Astrocyte (in vitro differentiated cells and primary cell): ENCODE data around the gene MED13. TPM values are rescaled to one million over a fixed set of nuclear protein-coding genes. Genes with fewer than 3 reads are reported as not detected.
A peak's percentile ranks its signal among the peaks of the same experiment; 100 is the strongest.

Source experiments
- DNase-seq: peaks from one replicate; pipeline ENCODE4 v3.0.0-alpha.2; 2010; ENCODE audit warnings: low read depth
- FAIRE-seq: peaks from 2 replicates; lab custom pipeline; 2011; peaks lifted over from hg19 to GRCh38; lab: Jason Lieb, UNC
- H2AFZ ChIP-seq: 2 replicates; pipeline ENCODE4 v1.6.0; 2012; ENCODE audit warnings: low read depth, low read length, inconsistent platforms
- H3K27ac ChIP-seq: 2 replicates; pipeline ENCODE4 v1.5.1; 2011; ENCODE audit warnings: low read depth, low read length, inconsistent platforms
- H3K27me3 ChIP-seq: 2 replicates; pipeline ENCODE4 v1.6.0; 2011; ENCODE audit warnings: low read length, inconsistent platforms; ENCODE audit not compliant: insufficient read depth
- H3K36me3 ChIP-seq: 2 replicates; pipeline ENCODE4 v1.5.1; 2011; ENCODE audit warnings: low read length, inconsistent platforms; ENCODE audit not compliant: insufficient read depth
- H3K4me1 ChIP-seq: 2 replicates; pipeline ENCODE4 v1.5.1; 2011; ENCODE audit warnings: low read length, inconsistent platforms; ENCODE audit not compliant: insufficient read depth
- H3K4me2 ChIP-seq: 2 replicates; pipeline ENCODE4 v1.6.0; 2012; ENCODE audit warnings: low read length, inconsistent platforms
- H3K4me3 ChIP-seq: 2 replicates; pipeline ENCODE4 v1.5.1; 2011; ENCODE audit warnings: low read depth, mild to moderate bottlenecking, low read length, inconsistent platforms; ENCODE audit not compliant: insufficient read depth
- H3K79me2 ChIP-seq: 2 replicates; pipeline ENCODE4 v1.6.0; 2012; ENCODE audit warnings: mild to moderate bottlenecking, low read length, inconsistent platforms; ENCODE audit not compliant: insufficient read depth
- H3K9ac ChIP-seq: 2 replicates; pipeline ENCODE4 v1.6.0; 2012; ENCODE audit warnings: mild to moderate bottlenecking, low read length, inconsistent platforms
- H3K9me3 ChIP-seq: 2 replicates; pipeline ENCODE4 v1.5.1; 2012; ENCODE audit warnings: low read depth, mild to moderate bottlenecking, low read length, inconsistent platforms; ENCODE audit not compliant: insufficient read depth
- H4K20me1 ChIP-seq: 2 replicates; pipeline ENCODE4 v1.6.0; 2012; ENCODE audit warnings: low read length, inconsistent platforms; ENCODE audit not compliant: insufficient read depth
- H3K27ac Mint-ChIP-seq: one replicate; pipeline ENCODE4 v1.8.0; 2021; ENCODE audit warnings: mild to moderate bottlenecking, mixed read lengths; ENCODE audit not compliant: unreplicated experiment
- H3K27me3 Mint-ChIP-seq: one replicate; pipeline ENCODE4 v1.8.0; 2021; ENCODE audit warnings: low read depth, mixed read lengths; ENCODE audit not compliant: unreplicated experiment
- H3K36me3 Mint-ChIP-seq: one replicate; pipeline ENCODE4 v1.8.0; 2021; ENCODE audit warnings: low read depth, mixed read lengths; ENCODE audit not compliant: unreplicated experiment
- H3K4me1 Mint-ChIP-seq: one replicate; pipeline ENCODE4 v1.8.0; 2021; ENCODE audit warnings: low read depth, mixed read lengths; ENCODE audit not compliant: unreplicated experiment
- H3K4me3 Mint-ChIP-seq: one replicate; pipeline ENCODE4 v1.8.0; 2021; ENCODE audit warnings: mild to moderate bottlenecking, moderate library complexity, mixed read lengths; ENCODE audit not compliant: unreplicated experiment
- H3K9me3 Mint-ChIP-seq: one replicate; pipeline ENCODE4 v1.8.0; 2021; ENCODE audit warnings: mild to moderate bottlenecking, mixed read lengths; ENCODE audit not compliant: unreplicated experiment
- EZH2 ChIP-seq: IDR thresholded peaks from 2 replicates; pipeline ENCODE4 v1.6.1; 2012; ENCODE audit warnings: mild to moderate bottlenecking, low read length, inconsistent platforms; ENCODE audit not compliant: insufficient read depth
- total RNA-seq: library from RNA; stranded (reverse); gene quantifications from 2 replicates; pipeline ENCODE4 v1.2.1, GENCODE V29; 2021
- TF ChIP-seq, protein P1 (sequence below): IDR thresholded peaks from 2 replicates; pipeline ENCODE4 v1.5.1; 2011; ENCODE audit warnings: low read depth, mild to moderate bottlenecking, inconsistent platforms, low read length, moderate library complexity; ENCODE audit not compliant: insufficient read depth

Gene MED13
- total RNA-seq, 1 donor from 2014 or later: 55.0 TPM

DNA sequence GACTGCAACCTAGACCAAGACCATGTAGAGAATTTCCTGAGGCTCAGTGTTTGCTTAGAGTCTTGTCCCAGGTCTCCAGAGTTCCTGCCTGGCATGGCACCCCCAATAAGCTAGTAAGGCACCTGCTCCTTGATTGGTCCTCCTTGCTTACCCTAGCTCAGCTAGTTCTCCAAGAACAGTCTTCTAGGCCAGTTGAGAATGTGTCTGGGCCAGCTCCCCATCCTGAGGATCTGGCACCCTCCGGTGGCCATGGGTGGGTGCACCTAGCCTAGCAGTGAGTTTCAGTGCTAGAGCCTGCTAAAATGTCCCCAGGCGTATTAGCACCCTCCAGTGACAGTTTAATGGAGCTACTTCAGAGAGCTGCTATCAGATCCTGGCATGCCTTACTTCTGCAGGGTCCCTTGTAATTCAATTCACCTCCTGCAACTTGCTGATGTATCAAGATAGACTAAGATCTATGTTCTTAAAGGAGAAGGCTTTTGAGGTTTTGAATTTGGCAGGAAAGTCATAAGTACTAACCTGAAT, 44.4 kb upstream of the MED13 start:
- no peak for TF ChIP-seq EZH2
- TF ChIP-seq, protein P1, sequence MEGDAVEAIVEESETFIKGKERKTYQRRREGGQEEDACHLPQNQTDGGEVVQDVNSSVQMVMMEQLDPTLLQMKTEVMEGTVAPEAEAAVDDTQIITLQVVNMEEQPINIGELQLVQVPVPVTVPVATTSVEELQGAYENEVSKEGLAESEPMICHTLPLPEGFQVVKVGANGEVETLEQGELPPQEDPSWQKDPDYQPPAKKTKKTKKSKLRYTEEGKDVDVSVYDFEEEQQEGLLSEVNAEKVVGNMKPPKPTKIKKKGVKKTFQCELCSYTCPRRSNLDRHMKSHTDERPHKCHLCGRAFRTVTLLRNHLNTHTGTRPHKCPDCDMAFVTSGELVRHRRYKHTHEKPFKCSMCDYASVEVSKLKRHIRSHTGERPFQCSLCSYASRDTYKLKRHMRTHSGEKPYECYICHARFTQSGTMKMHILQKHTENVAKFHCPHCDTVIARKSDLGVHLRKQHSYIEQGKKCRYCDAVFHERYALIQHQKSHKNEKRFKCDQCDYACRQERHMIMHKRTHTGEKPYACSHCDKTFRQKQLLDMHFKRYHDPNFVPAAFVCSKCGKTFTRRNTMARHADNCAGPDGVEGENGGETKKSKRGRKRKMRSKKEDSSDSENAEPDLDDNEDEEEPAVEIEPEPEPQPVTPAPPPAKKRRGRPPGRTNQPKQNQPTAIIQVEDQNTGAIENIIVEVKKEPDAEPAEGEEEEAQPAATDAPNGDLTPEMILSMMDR: peak; percentile 86
- Mint-ChIP-seq H3K27me3 (peaks cover 9% of the 10 kb centered on the region), H3K36me3 (no peaks in the 10 kb centered on the region), H3K27ac (no peak overlapping the region), H3K4me1 (no peaks in the 10 kb centered on the region), H3K9me3 (peaks cover 4% of the 10 kb centered on the region), H3K4me3 (no peak overlapping the region)
- Histone ChIP-seq H3K36me3 (no peaks in the 10 kb centered on the region), H3K4me2 (no peak overlapping the region), H3K27me3 (peaks cover 4% of the 10 kb centered on the region), H3K79me2 (no peaks in the 10 kb centered on the region), H3K4me1 (no peaks in the 10 kb centered on the region), H2AFZ (no peak overlapping the region), H3K9me3 (no peaks in the 10 kb centered on the region), H4K20me1 (no peaks in the 10 kb centered on the region), H3K27ac (no peak overlapping the region), H3K4me3 (no peak overlapping the region), H3K9ac (no peak overlapping the region)
- no peak for FAIRE-seq
- DNase-seq: peak; percentile 65

DNA sequence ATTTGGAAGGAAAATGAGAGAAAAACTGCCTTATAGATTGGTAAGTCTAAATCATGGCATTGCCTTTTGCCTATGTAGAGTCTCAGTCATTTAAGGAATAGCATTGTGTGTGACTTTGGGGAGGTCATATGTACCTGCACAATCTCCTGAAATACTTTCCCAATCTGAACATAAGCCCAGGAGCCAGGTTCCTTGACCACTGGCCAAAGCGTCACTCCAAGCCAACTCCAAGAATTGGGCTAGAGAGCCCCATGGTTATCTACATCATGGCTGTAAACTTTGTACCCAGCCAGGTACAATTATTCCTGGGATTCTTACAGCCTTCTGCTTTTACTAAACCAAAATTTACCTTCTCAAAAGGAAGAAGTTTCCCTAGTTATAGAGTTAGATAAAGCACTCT, 40.8 kb upstream of the MED13 start:
- FAIRE-seq: no peak
- H2AFZ ChIP-seq: no peak overlapping the region
- H3K27me3 Mint-ChIP-seq: peaks cover 9% of the 10 kb centered on the region

DNA sequence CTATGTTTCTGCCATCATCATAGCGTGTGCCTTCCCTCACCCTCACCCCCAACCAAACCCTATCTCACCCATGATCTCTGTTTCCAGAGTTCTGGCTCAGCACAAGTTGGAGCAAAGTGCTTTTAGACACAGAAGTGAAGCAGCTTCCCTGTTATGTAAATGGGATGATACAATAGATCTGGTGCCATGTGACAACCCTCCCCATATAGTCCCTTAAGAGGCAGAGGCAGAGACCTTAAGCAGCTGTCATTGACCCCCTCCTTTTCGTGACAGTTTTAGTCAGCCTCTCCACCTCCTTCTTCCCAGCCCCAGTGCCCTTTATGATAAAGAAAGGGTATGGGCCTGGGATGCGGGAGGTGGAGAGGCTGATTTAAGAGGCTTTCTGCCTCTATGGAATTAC, 40.3 kb upstream of the MED13 start:
- Histone ChIP-seq H3K9me3 (no peaks in the 10 kb centered on the region), H3K4me2 (no peak overlapping the region), H3K27ac (no peak overlapping the region), H3K9ac (no peak overlapping the region), H3K4me3 (no peak overlapping the region), H3K4me1 (no peaks in the 10 kb centered on the region), H3K79me2 (no peaks in the 10 kb centered on the region), H3K36me3 (no peaks in the 10 kb centered on the region), H2AFZ (no peak overlapping the region), H3K27me3 (peaks cover 4% of the 10 kb centered on the region), H4K20me1 (no peaks in the 10 kb centered on the region)
- Mint-ChIP-seq H3K27ac (no peak overlapping the region), H3K4me3 (no peak overlapping the region), H3K36me3 (no peaks in the 10 kb centered on the region), H3K4me1 (no peaks in the 10 kb centered on the region), H3K9me3 (peaks cover 4% of the 10 kb centered on the region), H3K27me3 (peaks cover 12% of the 10 kb centered on the region)
- TF ChIP-seq, protein P1: no peak
- TF ChIP-seq EZH2: no peak
- FAIRE-seq: no peak
- DNase-seq: no peak

More for the DNA sequence above, 40.8 kb upstream of the MED13 start:
- H3K4me3 Mint-ChIP-seq: no peak overlapping the region
- H3K36me3 ChIP-seq: no peaks in the 10 kb centered on the region
- no peak overlapping the region for H3K27ac ChIP-seq
- no peaks in the 10 kb centered on the region for H3K4me1 ChIP-seq
- H3K27ac Mint-ChIP-seq: no peak overlapping the region
- H3K36me3 Mint-ChIP-seq: no peaks in the 10 kb centered on the region
- TF ChIP-seq EZH2: no peak
- TF ChIP-seq, protein P1: no peak
- no peaks in the 10 kb centered on the region for H3K79me2 ChIP-seq
- peaks cover 4% of the 10 kb centered on the region for H3K9me3 Mint-ChIP-seq
- H3K9ac ChIP-seq: no peak overlapping the region
- no peak overlapping the region for H3K4me2 ChIP-seq
- no peaks in the 10 kb centered on the region for H3K9me3 ChIP-seq
- no peaks in the 10 kb centered on the region for H3K4me1 Mint-ChIP-seq
- H3K4me3 ChIP-seq: no peak overlapping the region
- H4K20me1 ChIP-seq: no peaks in the 10 kb centered on the region
- DNase-seq: no peak
- H3K27me3 ChIP-seq: peaks cover 4% of the 10 kb centered on the region
